Ammon's horn (tissue), 1 donor: ENCODE data around the gene MFAP3.

Experiments
- DNase-seq: peaks from one replicate; pipeline ENCODE4 v3.0.0-alpha.2; 2016; ENCODE audit warnings: low spot score

Gene MFAP3

DNA sequence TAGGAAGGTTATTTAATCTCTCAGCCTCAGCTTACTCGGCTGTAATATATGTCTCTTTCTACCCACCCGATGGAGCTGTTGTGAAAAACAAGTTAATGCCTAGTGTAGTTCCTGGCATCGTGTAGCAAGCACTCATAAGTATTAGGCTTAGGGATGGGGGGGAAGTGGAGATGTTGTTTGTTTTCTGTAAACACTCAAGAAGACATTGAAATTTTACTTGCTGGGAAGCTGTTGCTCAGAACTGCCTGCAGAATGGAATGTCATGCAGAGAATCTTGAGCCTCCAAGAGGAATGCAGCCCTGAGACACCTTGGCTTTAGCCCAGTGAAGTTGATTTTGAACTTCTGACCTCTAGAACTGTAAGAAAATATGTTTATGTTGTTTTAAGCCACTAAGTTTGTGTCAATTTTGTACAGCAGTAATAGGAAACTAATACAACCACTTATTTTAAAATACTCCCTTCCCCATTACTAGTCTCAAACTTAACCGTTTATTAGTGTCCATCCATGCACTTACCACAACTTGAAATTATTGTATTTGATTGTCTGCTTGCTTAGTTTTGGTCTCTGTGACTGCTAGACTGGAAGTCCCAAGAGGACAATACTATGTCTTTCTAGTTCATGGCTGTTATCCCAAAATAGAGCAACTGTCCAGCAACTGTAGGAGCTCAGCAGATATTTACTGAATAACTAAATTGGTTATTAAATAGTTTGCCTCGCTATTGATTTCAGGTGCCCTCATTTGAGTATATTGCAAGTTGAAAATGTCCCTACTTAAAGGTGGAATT lies 53.8 kb downstream of the MFAP3 start:
- no peak for DNase-seq

DNA sequence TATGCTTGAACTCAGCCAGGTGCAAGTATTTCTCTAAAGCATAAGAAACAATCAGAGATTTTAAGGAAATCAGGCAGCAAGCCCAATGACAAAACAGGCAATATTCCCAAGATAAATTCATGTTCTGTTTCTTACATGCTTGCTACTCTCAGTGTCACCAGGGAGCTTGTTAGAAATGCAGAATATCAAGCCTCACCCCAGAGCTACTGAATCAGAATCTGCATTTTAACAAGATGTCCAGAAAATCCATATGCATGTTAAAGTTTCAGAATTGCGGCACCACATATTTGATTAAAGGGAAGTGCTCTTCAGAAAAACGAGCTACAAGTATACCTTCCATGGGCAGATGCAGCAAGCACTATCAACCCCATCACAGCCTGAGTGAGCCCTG lies 54.4 kb downstream of the MFAP3 start:
- no peak for DNase-seq

DNA sequence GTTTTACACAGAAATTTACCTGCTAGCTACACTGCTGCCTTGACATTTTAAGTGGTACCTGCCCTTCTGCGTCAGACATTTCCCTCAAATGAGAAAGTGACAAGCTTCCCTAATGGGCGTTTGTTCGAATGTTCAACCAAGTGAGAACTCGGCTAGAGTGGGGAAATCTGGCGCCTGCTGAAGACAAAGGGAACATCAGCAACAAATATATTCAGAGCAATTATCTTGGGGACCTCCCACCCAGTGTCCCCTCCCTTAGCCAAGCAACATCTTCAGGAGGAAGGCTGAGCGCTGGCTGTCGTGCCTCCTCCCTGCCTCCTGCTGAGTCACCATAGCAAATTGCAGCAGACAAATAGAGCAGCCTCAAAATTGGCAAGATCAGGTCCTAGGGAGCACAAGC lies 57.1 kb downstream of the MFAP3 start:
- peak; percentile 18 for DNase-seq

DNA sequence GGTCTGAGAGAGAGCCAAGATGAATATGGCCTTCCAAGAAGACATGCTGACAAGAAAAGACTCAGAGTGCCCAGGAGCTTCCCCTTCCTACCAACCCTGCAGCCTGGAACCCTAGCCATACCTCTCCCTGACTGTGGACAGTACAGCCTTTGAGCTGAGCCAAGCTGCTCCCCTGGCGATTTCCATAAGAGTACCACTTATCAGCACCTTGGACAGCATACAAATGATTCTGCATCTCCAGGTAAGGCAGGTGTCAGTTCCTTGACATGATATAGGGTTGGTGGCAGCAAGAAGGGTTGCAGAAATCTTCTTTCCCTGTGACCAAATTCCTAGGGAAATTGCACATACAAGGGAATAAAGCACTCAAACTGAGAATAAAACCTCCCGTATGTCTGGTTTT lies 58.3 kb downstream of the MFAP3 start:
- DNase-seq: no peak

DNA sequence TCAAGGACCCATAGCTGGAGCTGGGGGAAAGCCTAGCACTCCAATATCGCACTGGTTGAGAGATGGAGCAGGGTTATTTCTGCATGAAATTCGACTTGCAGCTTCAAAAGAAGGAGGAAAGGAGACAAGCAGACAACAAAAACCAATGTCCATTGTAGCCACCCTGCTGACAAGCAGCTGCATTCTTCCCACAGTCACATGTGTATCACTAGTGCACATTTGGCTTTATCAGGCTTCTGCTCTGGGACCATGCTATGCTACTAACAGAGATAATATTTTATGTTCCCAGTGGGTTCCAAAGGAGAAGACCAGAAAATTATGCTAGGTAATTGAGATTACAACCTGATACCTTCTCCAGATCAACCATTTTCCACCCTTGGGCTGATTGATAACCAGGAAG lies 59.7 kb downstream of the MFAP3 start:
- DNase-seq: no peak

DNA sequence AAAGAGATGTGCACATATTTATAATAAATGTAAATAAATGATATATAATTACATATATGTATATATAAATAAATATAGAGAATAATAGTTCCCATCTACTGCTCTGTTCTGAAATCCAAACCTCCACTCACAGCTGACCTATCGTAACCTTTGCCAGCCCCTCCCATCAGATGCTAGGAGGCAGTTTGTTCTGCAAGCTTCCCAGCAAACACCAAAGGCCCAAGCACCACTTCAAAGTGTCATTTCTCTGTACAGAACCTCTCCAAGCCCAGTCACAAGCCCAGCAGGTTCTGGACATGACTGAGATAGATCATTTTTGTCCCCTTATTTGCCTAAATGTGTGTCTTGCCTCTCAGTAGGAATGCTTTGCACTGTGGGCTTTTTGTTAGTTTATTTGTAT lies 62.4 kb downstream of the MFAP3 start:
- no peak for DNase-seq

DNA sequence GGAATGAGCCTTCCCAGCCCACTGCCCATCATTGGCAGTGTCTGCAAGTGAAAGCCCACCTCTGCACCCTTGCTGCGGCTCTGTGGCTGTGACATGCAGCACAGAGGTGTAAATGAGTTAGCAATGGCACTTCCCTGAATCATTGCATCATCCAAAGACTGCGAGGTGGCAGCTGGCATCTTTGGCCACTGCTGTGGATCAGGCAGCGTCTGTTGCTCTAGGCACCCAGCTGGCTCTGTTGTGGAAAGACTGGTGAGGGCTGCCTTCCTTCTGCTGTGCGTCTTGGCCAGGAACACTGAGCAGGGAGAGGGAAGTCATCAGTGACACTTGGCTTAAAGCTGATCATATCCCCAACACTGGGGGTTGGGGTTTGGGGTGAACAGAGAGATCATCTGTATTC lies 64.5 kb downstream of the MFAP3 start:
- peak; percentile 53 for DNase-seq
